Activated T-helper 1 cell treated with Interleukin-2 at 50 U/mL for 16 hours (primary cell): Measurements from ENCODE around the gene RGL1.
"Not testable (repeated sequence)": the region's sequence is repeated elsewhere in the genome, so short reads cannot be mapped to it uniquely, and the experiment has no call there.

Experiments
- DNase-seq: peaks from one replicate; pipeline ENCODE4 v3.0.0-alpha.2; 2020; ENCODE audit warnings: low read depth

RGL1 gene

GRCh38 chr1:183785921-183786320 is 19.0 kb upstream of the RGL1 start:
- DNase-seq, result not testable (repeated sequence)

GRCh38 chr1:183787704-183788103 is 17.2 kb upstream of the RGL1 start:
- no peak for DNase-seq

GRCh38 chr1:183791319-183791718 is 13.6 kb upstream of the RGL1 start:
- DNase-seq, result no peak

GRCh38 chr1:183792300-183792699 is 12.6 kb upstream of the RGL1 start:
- no peak for DNase-seq

- no peak for DNase-seq
Observed at GRCh38 chr1:183794088-183794487, 10.8 kb upstream of the RGL1 start.

GRCh38 chr1:183800449-183800848 is 4.5 kb upstream of the RGL1 start:
- DNase-seq, result no peak

- DNase-seq, result no peak
Observed at GRCh38 chr1:183801649-183802048, 3.3 kb upstream of the RGL1 start.

- DNase-seq, result no peak
Observed at GRCh38 chr1:183804387-183804786, 533 bp upstream of the RGL1 start.

GRCh38 chr1:183806125-183806524 is 1.2 kb downstream of the RGL1 start:
- no peak for DNase-seq

- no peak for DNase-seq
Observed at GRCh38 chr1:183806675-183807074, 1.8 kb downstream of the RGL1 start.

GRCh38 chr1:183807549-183808168 is 2.7 kb downstream of the RGL1 start:
- DNase-seq, result no peak

GRCh38 chr1:183808296-183809027 is 3.5 kb downstream of the RGL1 start:
- no peak for DNase-seq

GRCh38 chr1:183810121-183810520 is 5.2 kb downstream of the RGL1 start:
- no peak for DNase-seq

- no peak for DNase-seq
Observed at GRCh38 chr1:183810756-183811544, 6.0 kb downstream of the RGL1 start.

- DNase-seq, result no peak
Observed at GRCh38 chr1:183812128-183812527, 7.2 kb downstream of the RGL1 start.

GRCh38 chr1:183812686-183813569 is 8.0 kb downstream of the RGL1 start:
- no peak for DNase-seq

- DNase-seq, result no peak
Observed at GRCh38 chr1:183814121-183814681, 9.3 kb downstream of the RGL1 start.

GRCh38 chr1:183816110-183816509 is 11.2 kb downstream of the RGL1 start:
- no peak for DNase-seq

- DNase-seq, result no peak
Observed at GRCh38 chr1:183817576-183818288, 12.8 kb downstream of the RGL1 start.

GRCh38 chr1:183819059-183819458 is 14.1 kb downstream of the RGL1 start:
- DNase-seq, result no peak

- DNase-seq, result no peak
Observed at GRCh38 chr1:183821309-183821888, 16.5 kb downstream of the RGL1 start.
